ENCODE measurements around the gene GNG12.

DNA sequence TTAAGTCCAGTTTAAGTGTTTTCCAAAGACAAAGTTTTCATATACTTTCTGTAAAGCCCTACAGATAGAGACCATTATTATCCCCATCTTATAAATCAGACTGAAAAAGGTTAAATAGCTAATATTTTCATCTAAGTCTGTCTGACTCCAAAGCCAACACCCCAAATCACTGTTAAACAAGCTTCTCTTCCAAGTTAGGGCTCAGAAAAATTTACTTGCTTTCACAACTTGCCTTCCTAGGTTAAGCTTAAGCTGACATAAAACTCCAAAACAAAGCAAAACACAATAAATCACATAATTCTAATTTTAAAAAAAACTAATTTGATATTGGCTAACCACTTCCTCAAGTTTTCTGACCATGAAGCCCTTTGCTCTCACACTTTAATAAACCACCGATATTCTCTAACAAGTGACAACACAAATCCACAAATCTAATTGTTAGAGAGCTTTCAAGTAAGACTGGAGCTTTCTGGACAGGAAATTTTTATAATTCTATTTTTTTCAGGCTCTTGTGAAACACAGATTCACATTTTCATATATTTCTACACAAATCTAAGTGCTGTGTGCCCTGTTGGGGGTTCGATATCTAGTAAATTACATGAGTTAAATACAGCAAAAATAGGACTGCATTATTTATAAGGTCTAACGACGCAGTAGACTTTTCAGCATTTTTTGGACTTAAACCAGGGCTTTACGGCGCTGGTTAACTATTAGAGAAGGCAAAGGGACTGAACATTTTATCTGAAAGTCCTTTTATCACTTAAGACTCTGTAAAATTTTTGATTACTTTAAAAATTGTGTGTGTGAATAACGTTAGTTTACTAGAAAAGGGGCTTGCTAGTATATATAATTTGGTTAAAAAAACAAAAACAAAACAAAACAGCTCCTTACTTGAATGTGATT is 2.1 kb downstream of the GNG12 start:
- TF ChIP-seq SP1 (CRISPR knock-in tag; IDR thresholded peaks at IDR 0.05), result no peak
- TF ChIP-seq ZNF134 (CRISPR knock-in tag; conservative IDR thresholded peaks at IDR 0.05), result no peak
- TF ChIP-seq POLR2AphosphoS5 (IDR thresholded peaks at IDR 0.05; ENCODE audit: control insufficient read depth, insufficient read depth, low read depth, low read length), result no peak
- no peak for TF ChIP-seq ARID2 (IDR thresholded peaks at IDR 0.05)
- TF ChIP-seq, protein P1, sequence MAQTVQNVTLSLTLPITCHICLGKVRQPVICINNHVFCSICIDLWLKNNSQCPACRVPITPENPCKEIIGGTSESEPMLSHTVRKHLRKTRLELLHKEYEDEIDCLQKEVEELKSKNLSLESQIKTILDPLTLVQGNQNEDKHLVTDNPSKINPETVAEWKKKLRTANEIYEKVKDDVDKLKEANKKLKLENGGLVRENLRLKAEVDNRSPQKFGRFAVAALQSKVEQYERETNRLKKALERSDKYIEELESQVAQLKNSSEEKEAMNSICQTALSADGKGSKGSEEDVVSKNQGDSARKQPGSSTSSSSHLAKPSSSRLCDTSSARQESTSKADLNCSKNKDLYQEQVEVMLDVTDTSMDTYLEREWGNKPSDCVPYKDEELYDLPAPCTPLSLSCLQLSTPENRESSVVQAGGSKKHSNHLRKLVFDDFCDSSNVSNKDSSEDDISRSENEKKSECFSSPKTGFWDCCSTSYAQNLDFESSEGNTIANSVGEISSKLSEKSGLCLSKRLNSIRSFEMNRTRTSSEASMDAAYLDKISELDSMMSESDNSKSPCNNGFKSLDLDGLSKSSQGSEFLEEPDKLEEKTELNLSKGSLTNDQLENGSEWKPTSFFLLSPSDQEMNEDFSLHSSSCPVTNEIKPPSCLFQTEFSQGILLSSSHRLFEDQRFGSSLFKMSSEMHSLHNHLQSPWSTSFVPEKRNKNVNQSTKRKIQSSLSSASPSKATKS (CRISPR knock-in tag; IDR thresholded peaks at IDR 0.05), result no peak
- no peak for TF ChIP-seq MAFK (IDR thresholded peaks at IDR 0.05; ENCODE audit: low read length)
- TF ChIP-seq, protein P2, sequence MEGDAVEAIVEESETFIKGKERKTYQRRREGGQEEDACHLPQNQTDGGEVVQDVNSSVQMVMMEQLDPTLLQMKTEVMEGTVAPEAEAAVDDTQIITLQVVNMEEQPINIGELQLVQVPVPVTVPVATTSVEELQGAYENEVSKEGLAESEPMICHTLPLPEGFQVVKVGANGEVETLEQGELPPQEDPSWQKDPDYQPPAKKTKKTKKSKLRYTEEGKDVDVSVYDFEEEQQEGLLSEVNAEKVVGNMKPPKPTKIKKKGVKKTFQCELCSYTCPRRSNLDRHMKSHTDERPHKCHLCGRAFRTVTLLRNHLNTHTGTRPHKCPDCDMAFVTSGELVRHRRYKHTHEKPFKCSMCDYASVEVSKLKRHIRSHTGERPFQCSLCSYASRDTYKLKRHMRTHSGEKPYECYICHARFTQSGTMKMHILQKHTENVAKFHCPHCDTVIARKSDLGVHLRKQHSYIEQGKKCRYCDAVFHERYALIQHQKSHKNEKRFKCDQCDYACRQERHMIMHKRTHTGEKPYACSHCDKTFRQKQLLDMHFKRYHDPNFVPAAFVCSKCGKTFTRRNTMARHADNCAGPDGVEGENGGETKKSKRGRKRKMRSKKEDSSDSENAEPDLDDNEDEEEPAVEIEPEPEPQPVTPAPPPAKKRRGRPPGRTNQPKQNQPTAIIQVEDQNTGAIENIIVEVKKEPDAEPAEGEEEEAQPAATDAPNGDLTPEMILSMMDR (IDR thresholded peaks at IDR 0.05 in 2 of 3, conservative IDR thresholded peaks at IDR 0.05 in 1 of 3; ENCODE audit: insufficient read depth in 2 of 3, low read depth in 1 of 3, low read length in 3 of 3), result no peak
- TF ChIP-seq ESRRA (IDR thresholded peaks at IDR 0.05; ENCODE audit: borderline replicate concordance, low read depth), result no peak

All from K562 (cell line).